Ascending aorta (tissue), 2 donors: ENCODE data around the gene APOA5. TPM values are rescaled to one million over a fixed set of nuclear protein-coding genes. Genes with fewer than 3 reads are reported as not detected.
"Not testable (repeated sequence)": the region's sequence is repeated elsewhere in the genome, so short reads cannot be mapped to it uniquely, and the experiment has no call there.

Experiments
- DNase-seq, 2 donors: peaks; one replicate each; pipeline ENCODE4 v3.0.0-alpha.2; 2019; ENCODE audit warnings: low spot score in 2 of 2
- H3K27ac ChIP-seq, 2 donors: fragments of 200-600 bp; sonication (generic); one replicate each; pipeline ENCODE4 v1.5.1; 2016 to 2017; ENCODE audit warnings: mild to moderate bottlenecking in 1 of 2
- H3K27me3 ChIP-seq: fragments of 200-600 bp; sonication (generic); one replicate; pipeline ENCODE4 v1.5.1; 2017
- H3K36me3 ChIP-seq, 2 donors: fragments of 200-600 bp; sonication (generic); one replicate each; pipeline ENCODE4 v1.5.1; 2016
- H3K4me1 ChIP-seq, 2 donors: fragments of 200-600 bp; sonication (generic); one replicate each; pipeline ENCODE4 v1.5.1; 2016 to 2017; ENCODE audit warnings: mild to moderate bottlenecking in 1 of 2
- H3K4me3 ChIP-seq, 2 donors: fragments of 200-600 bp; sonication (generic); one replicate each; pipeline ENCODE4 v1.5.1; 2016 to 2017; ENCODE audit warnings: mild to moderate bottlenecking in 1 of 2
- H3K9me3 ChIP-seq, 2 donors: fragments of 200-600 bp; sonication (generic); one replicate each; pipeline ENCODE4 v1.5.1; 2016
- CTCF ChIP-seq, 3 experiments: fragments of 200-600 bp in 2 of 3; fragments of 450-650 bp in 1 of 3; sonication (generic) in 2 of 3; IDR thresholded peaks; one replicate each; pipeline ENCODE4 v1.5.1; 2016 to 2019; ENCODE audit warnings: antibody characterized with exemption in 3 of 3, mild to moderate bottlenecking in 1 of 3, moderate library complexity in 1 of 3
- intact Hi-C: fragments of 100-400 bp; cut with DNase I; formaldehyde crosslinking; loops from one replicate; pipeline ENCODE4 v1.15.1; 2023
- total RNA-seq: library from RNA; depleted of rRNA; stranded (reverse); fragments of >200 nt; gene quantifications from one replicate; pipeline ENCODE4 v1.1.0, GENCODE V29; 2016

The APOA5 gene
- total RNA-seq, 1 donor from 2014 or later, result not detected

DNA sequence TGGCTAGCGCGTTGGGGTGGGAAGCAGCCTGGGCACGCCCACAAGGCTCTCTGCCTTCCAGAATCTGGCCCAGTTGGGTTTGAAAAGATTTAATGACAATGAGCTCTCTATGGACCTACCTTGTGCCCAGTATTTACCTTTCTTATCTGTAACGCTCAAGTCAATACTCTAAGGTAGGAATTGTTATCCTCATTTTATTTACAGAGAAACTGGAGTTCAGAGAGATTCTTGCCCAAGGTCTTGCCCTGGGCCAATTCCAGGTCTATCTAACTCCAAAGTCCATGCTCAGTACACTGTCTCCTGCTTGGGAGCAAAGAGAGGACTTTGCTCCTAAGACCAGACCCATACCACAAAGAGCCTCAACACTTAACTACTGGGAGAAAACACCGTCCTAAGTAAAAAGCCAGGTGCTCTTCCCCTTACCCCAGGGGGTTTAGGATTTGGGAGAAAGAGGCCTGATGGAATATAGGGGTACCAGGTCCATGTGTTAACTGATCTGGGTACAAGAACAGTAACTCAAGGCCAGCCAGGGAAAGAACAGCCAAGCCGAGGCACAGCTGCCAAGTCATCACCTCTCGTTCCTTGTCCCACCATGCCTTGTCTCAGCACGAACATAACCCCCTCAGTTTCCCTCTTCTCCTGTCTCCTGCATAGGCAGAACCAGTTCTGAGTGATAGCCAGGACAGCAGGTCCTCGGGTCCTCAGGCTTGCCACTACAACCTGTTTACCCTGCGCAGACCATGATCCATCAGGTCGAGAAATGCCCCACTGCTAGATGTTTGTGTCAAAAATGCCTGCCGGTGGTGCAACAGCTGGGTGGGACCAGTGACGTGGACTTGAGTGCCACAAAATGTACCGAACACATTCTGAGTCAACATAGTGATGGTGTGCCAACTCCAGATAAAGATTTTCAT is 16.8 kb upstream of the APOA5 start:
- Histone ChIP-seq H3K36me3 (no peaks in the 10 kb centered on the region), H3K9me3 (no peaks in the 10 kb centered on the region), H3K4me3 (no peak overlapping the region), H3K4me1 (no peaks in the 10 kb centered on the region), H3K27me3 (no peaks in the 10 kb centered on the region), H3K27ac (peak overlapping the region in 1 of 2 donors; percentile 12)
- no peak for DNase-seq
- intact Hi-C loops, result no loop called here
- TF ChIP-seq CTCF (IDR thresholded peaks at IDR 0.05), result no peak

- Histone ChIP-seq H3K9me3 (no peaks in the 10 kb centered on the region), H3K4me3 (no peak overlapping the region), H3K27ac (no peak overlapping the region), H3K27me3 (no peaks in the 10 kb centered on the region), H3K4me1 (no peaks in the 10 kb centered on the region), H3K36me3 (no peaks in the 10 kb centered on the region)
- no peak for DNase-seq
- TF ChIP-seq CTCF (IDR thresholded peaks at IDR 0.05), result no peak
- intact Hi-C loops, result no loop called here
Observed at GRCh38 chr11:116807601-116808261, 16.1 kb upstream of the APOA5 start.

DNA sequence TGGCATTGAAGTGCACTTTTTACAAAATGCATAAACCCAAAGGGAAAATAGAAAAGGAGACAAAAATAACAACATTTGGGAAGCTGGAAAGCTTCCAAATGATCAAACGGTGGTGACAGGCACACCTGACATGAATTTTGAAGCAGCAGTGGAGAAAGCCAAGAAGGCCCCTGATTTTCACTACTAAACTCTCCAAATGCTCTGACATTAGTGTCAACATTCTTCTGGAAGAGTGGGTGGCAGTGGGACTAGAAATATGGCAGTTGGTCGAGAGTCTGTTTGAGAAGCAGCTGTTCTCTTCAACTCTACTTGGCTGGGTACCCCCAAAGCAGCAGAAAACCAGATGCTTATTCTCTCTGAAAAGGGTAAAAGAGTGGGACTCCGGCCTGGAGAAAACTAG is 12.3 kb upstream of the APOA5 start:
- Histone ChIP-seq H3K27ac (no peak overlapping the region), H3K27me3 (no peaks in the 10 kb centered on the region), H3K4me1 (no peaks in the 10 kb centered on the region), H3K9me3 (no peaks in the 10 kb centered on the region), H3K4me3 (no peak overlapping the region), H3K36me3 (no peaks in the 10 kb centered on the region)
- intact Hi-C loops, result no loop called here
- TF ChIP-seq CTCF (IDR thresholded peaks at IDR 0.05), result no peak
- DNase-seq, result no peak

DNA sequence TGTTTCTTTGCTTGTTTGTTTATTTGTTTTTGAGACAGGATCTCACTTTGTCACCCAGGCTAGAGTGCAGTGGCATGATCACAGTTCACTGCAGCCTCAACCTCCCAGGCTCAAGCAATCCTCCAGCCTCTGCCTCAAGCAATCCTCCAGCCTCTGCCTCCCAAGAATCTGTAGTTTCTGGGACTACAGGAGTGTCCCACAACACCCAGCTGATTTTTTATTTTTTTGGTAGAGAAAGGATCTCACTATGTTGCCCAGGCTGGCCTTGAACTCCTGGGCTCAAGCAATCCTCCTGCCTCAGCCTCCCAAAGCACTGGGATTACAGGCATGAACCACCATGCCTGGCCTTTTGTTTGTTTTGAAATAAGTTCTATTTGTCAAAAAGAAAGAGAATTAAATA is 10.0 kb upstream of the APOA5 start:
- intact Hi-C loops, H3K4me1 ChIP-seq, H3K36me3 ChIP-seq: not testable (repeated sequence)

DNA sequence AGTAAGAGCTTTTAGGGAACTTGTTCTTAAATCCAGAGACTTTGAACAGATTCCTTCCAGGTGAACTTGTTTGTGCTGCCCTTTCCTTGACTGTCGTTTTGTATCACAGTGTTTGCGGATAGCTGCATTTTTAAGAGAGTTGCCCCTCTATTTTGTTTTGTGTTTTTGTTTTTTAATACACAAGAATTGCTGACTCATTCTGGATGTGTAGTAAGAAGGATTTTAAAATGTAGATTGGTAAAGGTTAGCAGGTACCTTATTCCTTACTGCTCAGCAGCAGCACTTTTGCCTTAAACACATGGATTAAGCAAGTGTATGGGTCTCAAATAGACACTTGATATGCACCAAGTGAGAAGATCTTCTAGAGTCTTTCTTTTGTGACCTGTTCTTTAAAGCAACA is 8.9 kb upstream of the APOA5 start:
- no peaks in the 10 kb centered on the region for H3K4me1 ChIP-seq

More for the DNA sequence above, 10.0 kb upstream of the APOA5 start:
- not testable (repeated sequence) for DNase-seq, H3K4me3 ChIP-seq, H3K9me3 ChIP-seq, H3K27ac ChIP-seq, H3K27me3 ChIP-seq

More for the DNA sequence above, 8.9 kb upstream of the APOA5 start:
- no peaks in the 10 kb centered on the region for H3K27me3 ChIP-seq
- no peak for DNase-seq
- H3K27ac ChIP-seq, result no peak overlapping the region
- H3K4me3 ChIP-seq, result no peak overlapping the region
- H3K36me3 ChIP-seq, result no peaks in the 10 kb centered on the region
- intact Hi-C loops, result no loop called here
- no peaks in the 10 kb centered on the region for H3K9me3 ChIP-seq
- TF ChIP-seq CTCF (IDR thresholded peaks at IDR 0.05), result no peak
